ENCODE results near the gene SPATS2L.
A peak's percentile ranks its signal among the peaks of the same experiment; 100 is the strongest.

SPATS2L gene

DNA sequence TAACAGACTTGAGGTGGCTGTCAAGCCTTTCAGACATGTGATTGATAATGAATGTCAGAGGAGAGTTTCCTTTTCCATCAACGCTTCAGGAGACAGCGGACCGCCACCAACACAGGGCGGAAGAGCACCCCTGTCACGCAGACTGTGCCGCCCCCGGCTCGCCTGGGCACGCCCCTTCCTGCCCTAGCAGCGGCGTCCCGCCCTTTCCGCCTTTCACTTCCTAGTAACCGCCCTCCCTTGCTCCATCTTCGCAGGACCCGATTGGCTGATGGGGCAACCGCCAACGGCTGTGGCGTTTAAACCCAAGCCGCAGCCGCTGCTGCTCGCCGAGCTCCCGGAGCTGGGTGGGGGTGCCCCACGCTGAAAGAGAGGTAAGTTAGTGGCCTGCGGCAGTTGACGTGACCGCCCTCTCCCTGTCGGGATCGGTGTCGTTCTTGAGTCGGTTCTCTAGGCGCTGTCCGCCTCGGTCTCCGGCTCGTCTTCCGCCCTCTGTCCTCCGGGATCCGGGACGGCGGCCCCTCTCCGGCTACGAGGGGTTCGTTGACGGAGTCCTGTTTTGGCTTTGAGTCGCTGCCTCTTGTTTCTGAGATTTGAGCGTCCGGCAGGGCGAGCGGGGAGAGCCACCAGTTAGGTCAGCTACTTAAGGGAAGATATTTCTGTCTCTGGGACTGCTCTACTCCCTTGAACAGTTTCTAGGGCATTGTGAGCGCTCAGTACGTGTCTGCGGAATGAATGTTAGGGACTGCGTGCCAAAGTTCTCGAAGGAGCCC, 219.6 kb downstream of the SPATS2L start, which contains the start of gene SGO2:
Gene SGO2, plus strand, starts transcription at position 326 of the 770 bp plus-strand sequence. CDS start 6,769 bp downstream, outside the sequence.
- DNase-seq, result peak; percentile 88

DNA sequence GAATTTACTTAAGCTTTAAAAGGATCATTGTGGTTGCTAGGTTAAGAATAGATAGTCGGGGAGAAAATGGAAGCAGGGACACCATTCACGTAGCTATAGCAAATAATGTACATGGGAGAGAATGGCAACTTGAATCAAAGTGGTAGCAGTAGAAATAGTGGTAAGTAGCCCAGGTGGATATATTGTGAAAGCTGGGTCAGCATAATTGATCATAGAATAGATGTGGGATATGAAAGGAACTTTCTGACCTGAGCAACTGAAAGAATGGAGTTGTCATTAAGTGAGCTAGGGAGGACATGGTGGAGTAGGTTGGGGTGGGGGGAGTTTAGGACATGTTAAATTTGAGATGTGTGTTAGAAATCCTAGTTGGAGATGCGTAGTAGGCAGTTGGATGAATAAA, 221.7 kb downstream of the SPATS2L start:
- no peak for DNase-seq
